HCT116 (cell line): ENCODE results near the gene COPS2. TPM values are rescaled to one million over a fixed set of nuclear protein-coding genes. Genes with fewer than 3 reads are reported as not detected.
"Not testable (repeated sequence)": the region's sequence is repeated elsewhere in the genome, so short reads cannot be mapped to it uniquely, and the experiment has no call there.

Experiments
- ATAC-seq: fragments of 200-7000 bp; cut with Tn5 transposase; 2 replicates; pipeline ENCODE4 v1.9.1; 2020; ENCODE audit warnings: mild to moderate bottlenecking, moderate library complexity
- BruUV-seq: library from RNA; stranded (reverse); fragments of 400-500 nt; replicated peaks from 2 replicates; lab custom pipeline; 2021; lab: Mats Ljungman, UMichigan
- CTCF ChIA-PET: fragments of 300-600 bp; sonication (Branson Sonifier 250); formaldehyde crosslinking; loops from one replicate; lab custom pipeline; 2021; ENCODE audit warnings: antibody characterized with exemption; lab: Charles Lee
- POLR2A ChIA-PET: fragments of 300-600, 350-600 bp; sonication (Branson Sonifier 250); formaldehyde crosslinking; loops from one replicate; lab custom pipeline; 2021; ENCODE audit warnings: antibody characterized with exemption; lab: Charles Lee
- RAD21 ChIA-PET, 2 experiments: fragments of 300-600 bp; sonication (Branson Sonifier 250); formaldehyde crosslinking; loops; one replicate each; lab custom pipeline; 2023; ENCODE audit warnings: low total read pairs in 2 of 2; ENCODE audit not compliant: uncharacterized antibody in 2 of 2, unreplicated experiment in 2 of 2, low non-redundant PET in 1 of 2; lab: Charles Lee
- DNase-seq: peaks from one replicate; pipeline ENCODE4 v3.0.0-alpha.2; 2010; ENCODE audit warnings: low read depth, low spot score
- H2AFZ ChIP-seq: fragments of 200-600 bp; shearing (Covaris generic), sonication (generic); 2 replicates; pipeline ENCODE4 v1.6.1; 2017; ENCODE audit warnings: low read depth, mixed run types, mixed read lengths, antibody characterized with exemption, low read length; ENCODE audit not compliant: poor library complexity, severe bottlenecking
- H3K27ac ChIP-seq: 2 replicates; pipeline ENCODE4 v1.5.1; 2012; ENCODE audit warnings: low read depth, low read length
- H3K27me3 ChIP-seq: fragments of 200-600 bp; sonication (generic); 2 replicates; pipeline ENCODE4 v1.6.1; 2016; ENCODE audit warnings: mixed run types, low read length, mixed read lengths; ENCODE audit not compliant: insufficient read depth
- H3K36me3 ChIP-seq, 2 experiments: fragments of 200-500 bp in 1 of 2; fragments of 200-600 bp in 1 of 2; sonication (Bioruptor generic) in 1 of 2; sonication (generic) in 1 of 2; 2 replicates each; pipeline versions ENCODE4 v1.5.1 to v1.6.1; 2014 to 2016; ENCODE audit warnings: low read length in 2 of 2, inconsistent platforms in 1 of 2, mixed read lengths in 1 of 2, mixed run types in 1 of 2; ENCODE audit not compliant: insufficient read depth in 2 of 2, control insufficient read depth in 1 of 2
- H3K4me1 ChIP-seq, 2 experiments: fragments of 200-600 bp in 1 of 2; sonication (generic) in 1 of 2; 2 replicates each; pipeline versions ENCODE4 v1.5.1 to v1.6.1; 2012 to 2017; ENCODE audit warnings: low read length in 2 of 2, inconsistent platforms in 1 of 2, mild to moderate bottlenecking in 1 of 2, mixed read lengths in 1 of 2, mixed run types in 1 of 2, moderate library complexity in 1 of 2; ENCODE audit not compliant: insufficient read depth in 2 of 2, control insufficient read depth in 1 of 2
- H3K4me2 ChIP-seq: fragments of 200-600 bp; sonication (generic); 2 replicates; pipeline ENCODE4 v1.6.1; 2017; ENCODE audit warnings: mixed run types, low read length, mixed read lengths
- H3K4me3 ChIP-seq, 2 experiments: fragments of 200-600 bp in 1 of 2; sonication (generic) in 1 of 2; replicated peaks in 1 of 2; 2 replicates each; pipeline ENCODE4 v1.5.1; 2011 to 2016; ENCODE audit warnings: low read length in 2 of 2, control low read depth in 1 of 2, low read depth in 1 of 2, mild to moderate bottlenecking in 1 of 2, mixed read lengths in 1 of 2, mixed run types in 1 of 2
- H3K79me2 ChIP-seq: fragments of 200-600 bp; sonication (generic); 2 replicates; pipeline ENCODE4 v1.6.1; 2017; ENCODE audit warnings: mild to moderate bottlenecking, mixed run types, low read length, moderate library complexity, mixed read lengths; ENCODE audit not compliant: insufficient read depth
- H3K9ac ChIP-seq: fragments of 200-600 bp; sonication (generic); 2 replicates; pipeline ENCODE4 v1.6.1; 2016; ENCODE audit warnings: low read length, mixed read lengths
- H3K9me2 ChIP-seq: fragments of 200-600 bp; sonication (generic), shearing (Covaris generic); 2 replicates; pipeline ENCODE4 v1.6.1; 2017; ENCODE audit warnings: mixed run types, mild to moderate bottlenecking, moderate library complexity; ENCODE audit not compliant: insufficient read depth
- H3K9me3 ChIP-seq, 2 experiments: fragments of 200-500 bp in 1 of 2; fragments of 200-600 bp in 1 of 2; sonication (Bioruptor generic) in 1 of 2; sonication (generic) in 1 of 2; 2 replicates each; pipeline ENCODE4 v1.6.1; 2014 to 2017; ENCODE audit warnings: low read length in 2 of 2, mixed read lengths in 2 of 2, inconsistent platforms in 1 of 2, low read depth in 1 of 2, mild to moderate bottlenecking in 1 of 2, mixed run types in 1 of 2, moderate library complexity in 1 of 2; ENCODE audit not compliant: control insufficient read depth in 1 of 2, insufficient read depth in 1 of 2
- H4K20me1 ChIP-seq: fragments of 200-600 bp; sonication (generic), shearing (Covaris generic); 2 replicates; pipeline ENCODE4 v1.6.1; 2017; ENCODE audit warnings: mixed run types, mild to moderate bottlenecking, moderate library complexity; ENCODE audit not compliant: insufficient read depth
- ATF3 ChIP-seq: IDR thresholded peaks from 2 replicates; pipeline ENCODE4 v1.6.1; 2012
- CBX3 ChIP-seq: IDR thresholded peaks from 2 replicates; pipeline ENCODE4 v1.6.1; 2012; ENCODE audit warnings: low read depth
- CEBPB ChIP-seq: IDR thresholded peaks from 2 replicates; pipeline ENCODE4 v1.6.1; 2012; ENCODE audit warnings: low read depth
- EGR1 ChIP-seq: IDR thresholded peaks from 2 replicates; pipeline ENCODE4 v1.6.1; 2012; ENCODE audit warnings: low read depth
- ELF1 ChIP-seq: IDR thresholded peaks from 2 replicates; pipeline ENCODE4 v1.6.1; 2012; ENCODE audit warnings: low read depth, borderline replicate concordance
- JUND ChIP-seq: IDR thresholded peaks from 2 replicates; pipeline ENCODE4 v1.6.1; 2012
- POLR2A ChIP-seq: IDR thresholded peaks from 2 replicates; pipeline ENCODE4 v1.7.0; 2011; ENCODE audit warnings: borderline replicate concordance; ENCODE audit not compliant: insufficient read depth, insufficient read length; ENCODE audit errors: extremely low read depth
- POLR2AphosphoS5 ChIP-seq: IDR thresholded peaks from 2 replicates; pipeline ENCODE4 v1.6.1; 2011; ENCODE audit warnings: mild to moderate bottlenecking, low read depth, low read length, moderate library complexity
- RAD21 ChIP-seq: IDR thresholded peaks from 2 replicates; pipeline ENCODE4 v1.6.1; 2012; ENCODE audit warnings: low read depth, mild to moderate bottlenecking
- SIN3A ChIP-seq: IDR thresholded peaks from 2 replicates; pipeline ENCODE4 v1.6.1; 2012; ENCODE audit warnings: low read depth
- SP1 ChIP-seq: IDR thresholded peaks from 2 replicates; pipeline ENCODE4 v1.6.1; 2012; ENCODE audit warnings: low read depth
- SRF ChIP-seq: IDR thresholded peaks from 2 replicates; pipeline ENCODE4 v1.6.1; 2012; ENCODE audit warnings: low read depth
- YY1 ChIP-seq: IDR thresholded peaks from 2 replicates; pipeline ENCODE4 v1.6.1; 2011; ENCODE audit warnings: low read length, low read depth, moderate library complexity, mild to moderate bottlenecking; ENCODE audit not compliant: insufficient replicate concordance; ENCODE audit errors: extremely low read depth
- ZFX ChIP-seq: fragments of 450-650 bp; IDR thresholded peaks from 2 replicates; pipeline ENCODE4 v1.6.1; 2017
- ZNF274 ChIP-seq: fragments of 200-500 bp; sonication (Bioruptor generic); IDR thresholded peaks from 2 replicates; pipeline ENCODE4 v1.6.1; 2014; ENCODE audit warnings: mild to moderate bottlenecking, low read depth, low read length, inconsistent platforms
- intact Hi-C: fragments of 100-400 bp; cut with micrococcal nuclease; formaldehyde crosslinking; loops from 2 replicates; pipeline ENCODE4 v1.10.0; 2022
- total RNA-seq: library from RNA; stranded (reverse); gene quantifications from one replicate; pipeline ENCODE4 v1.2.1, GENCODE V29; 2021; ENCODE audit not compliant: unreplicated experiment
- TF ChIP-seq, protein P1 (sequence below), 3 experiments: fragments of 200-600 bp in 1 of 3; sonication (generic) in 1 of 3; IDR thresholded peaks in 2 of 3; conservative IDR thresholded peaks in 1 of 3; 2 replicates each; pipeline ENCODE4 v1.5.1; 2012 to 2017; ENCODE audit warnings: low read depth in 2 of 3, low read length in 2 of 3, antibody characterized with exemption in 1 of 3, borderline replicate concordance in 1 of 3, control low read depth in 1 of 3, mild to moderate bottlenecking in 1 of 3, mixed read lengths in 1 of 3, mixed run types in 1 of 3, moderate library complexity in 1 of 3; ENCODE audit not compliant: insufficient read depth in 1 of 3
- TF ChIP-seq, protein P2 (sequence below): IDR thresholded peaks from 2 replicates; pipeline ENCODE4 v1.6.1; 2012

COPS2 gene
- total RNA-seq, 1 experiment from 2014 or later, result 93.6 TPM

DNA sequence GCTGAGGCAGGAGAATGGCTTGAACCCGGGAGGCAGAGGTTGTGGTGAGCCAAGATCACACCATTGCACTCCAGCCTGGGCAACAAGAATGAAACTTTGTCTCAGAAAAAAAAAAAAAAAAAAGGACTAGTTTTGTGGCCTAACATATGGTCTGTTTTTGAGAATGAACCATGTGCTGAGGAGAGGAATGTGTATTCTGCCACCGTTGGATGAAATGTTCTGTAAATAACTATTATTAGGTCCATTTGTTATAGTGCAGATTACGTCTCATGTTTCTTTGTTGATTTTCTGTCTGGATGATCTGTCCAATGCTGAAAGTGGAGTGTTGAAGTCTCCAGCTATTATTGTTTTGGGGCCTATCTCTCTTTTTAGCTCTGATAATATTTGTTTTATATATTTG, 28.3 kb upstream of the COPS2 start:
- BruUV-seq, H3K4me1 ChIP-seq, POLR2A ChIA-PET, H3K79me2 ChIP-seq, H3K9ac ChIP-seq, RAD21 ChIA-PET, H3K9me2 ChIP-seq, H3K27ac ChIP-seq, H3K4me3 ChIP-seq, ATAC-seq, intact Hi-C loops, CTCF ChIA-PET, H4K20me1 ChIP-seq, DNase-seq, H3K9me3 ChIP-seq, H3K36me3 ChIP-seq, H3K4me2 ChIP-seq, H3K27me3 ChIP-seq, H2AFZ ChIP-seq: not testable (repeated sequence)

DNA sequence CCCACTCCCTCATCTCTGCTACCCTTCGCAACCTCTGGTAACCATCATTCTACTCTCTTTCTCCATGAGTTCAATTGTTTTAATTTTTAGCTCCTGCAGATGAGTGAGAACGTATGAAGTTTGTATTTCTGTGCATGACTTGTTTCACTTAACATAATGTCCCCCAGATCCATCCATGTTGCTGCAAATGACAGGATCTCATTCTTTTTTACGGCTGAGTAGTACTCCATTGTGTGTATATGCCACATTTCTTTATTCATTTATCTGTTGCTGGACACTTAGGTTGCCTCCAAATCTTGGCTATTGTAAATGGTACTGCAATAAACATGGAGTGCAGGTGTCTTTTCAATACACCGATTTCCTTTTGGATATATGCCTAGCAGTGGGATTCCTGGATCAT, 26.7 kb upstream of the COPS2 start:
- no peak overlapping the region for H3K27ac ChIP-seq
- H3K9me2 ChIP-seq, result no peaks in the 10 kb centered on the region
- H4K20me1 ChIP-seq, result no peaks in the 10 kb centered on the region
- BruUV-seq, result no TSS peak
- ATAC-seq, result no peak
- no peaks in the 10 kb centered on the region for H3K27me3 ChIP-seq
- H3K4me1 ChIP-seq, result no peaks in the 10 kb centered on the region
- POLR2A ChIA-PET, result no interaction called here
- TF ChIP-seq POLR2A (no peak), SIN3A (no peak), ATF3 (no peak), CEBPB (no peak), ZFX (no peak), POLR2AphosphoS5 (no peak), ELF1 (no peak), RAD21 (no peak), JUND (no peak), SP1 (no peak), SRF (no peak), YY1 (no peak), ZNF274 (no peak), EGR1 (no peak), CBX3 (no peak)
- TF ChIP-seq, protein P1, sequence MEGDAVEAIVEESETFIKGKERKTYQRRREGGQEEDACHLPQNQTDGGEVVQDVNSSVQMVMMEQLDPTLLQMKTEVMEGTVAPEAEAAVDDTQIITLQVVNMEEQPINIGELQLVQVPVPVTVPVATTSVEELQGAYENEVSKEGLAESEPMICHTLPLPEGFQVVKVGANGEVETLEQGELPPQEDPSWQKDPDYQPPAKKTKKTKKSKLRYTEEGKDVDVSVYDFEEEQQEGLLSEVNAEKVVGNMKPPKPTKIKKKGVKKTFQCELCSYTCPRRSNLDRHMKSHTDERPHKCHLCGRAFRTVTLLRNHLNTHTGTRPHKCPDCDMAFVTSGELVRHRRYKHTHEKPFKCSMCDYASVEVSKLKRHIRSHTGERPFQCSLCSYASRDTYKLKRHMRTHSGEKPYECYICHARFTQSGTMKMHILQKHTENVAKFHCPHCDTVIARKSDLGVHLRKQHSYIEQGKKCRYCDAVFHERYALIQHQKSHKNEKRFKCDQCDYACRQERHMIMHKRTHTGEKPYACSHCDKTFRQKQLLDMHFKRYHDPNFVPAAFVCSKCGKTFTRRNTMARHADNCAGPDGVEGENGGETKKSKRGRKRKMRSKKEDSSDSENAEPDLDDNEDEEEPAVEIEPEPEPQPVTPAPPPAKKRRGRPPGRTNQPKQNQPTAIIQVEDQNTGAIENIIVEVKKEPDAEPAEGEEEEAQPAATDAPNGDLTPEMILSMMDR (IDR thresholded peaks at IDR 0.05 in 2 of 3, conservative IDR thresholded peaks at IDR 0.05 in 1 of 3; ENCODE audit: borderline replicate concordance in 1 of 3, insufficient read depth in 1 of 3, low read depth in 2 of 3, low read length in 2 of 3), result no peak
- TF ChIP-seq, protein P2, sequence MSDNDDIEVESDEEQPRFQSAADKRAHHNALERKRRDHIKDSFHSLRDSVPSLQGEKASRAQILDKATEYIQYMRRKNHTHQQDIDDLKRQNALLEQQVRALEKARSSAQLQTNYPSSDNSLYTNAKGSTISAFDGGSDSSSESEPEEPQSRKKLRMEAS, result no peak
- TF ChIP-seq, all 23 proteins: peak for 0
- no peak for DNase-seq
- H3K4me2 ChIP-seq, result no peak overlapping the region
- CTCF ChIA-PET, result no interaction called here
- intact Hi-C loops, result no loop called here
- H3K9me3 ChIP-seq, result no peaks in the 10 kb centered on the region
- H3K9ac ChIP-seq, result no peak overlapping the region
- no peaks in the 10 kb centered on the region for H3K36me3 ChIP-seq
- RAD21 ChIA-PET, result no interaction called here
- no peaks in the 10 kb centered on the region for H3K79me2 ChIP-seq
- H3K4me3 ChIP-seq, result no peak overlapping the region
- no peak overlapping the region for H2AFZ ChIP-seq
